ENCODE data around the gene ACCS.

DNA sequence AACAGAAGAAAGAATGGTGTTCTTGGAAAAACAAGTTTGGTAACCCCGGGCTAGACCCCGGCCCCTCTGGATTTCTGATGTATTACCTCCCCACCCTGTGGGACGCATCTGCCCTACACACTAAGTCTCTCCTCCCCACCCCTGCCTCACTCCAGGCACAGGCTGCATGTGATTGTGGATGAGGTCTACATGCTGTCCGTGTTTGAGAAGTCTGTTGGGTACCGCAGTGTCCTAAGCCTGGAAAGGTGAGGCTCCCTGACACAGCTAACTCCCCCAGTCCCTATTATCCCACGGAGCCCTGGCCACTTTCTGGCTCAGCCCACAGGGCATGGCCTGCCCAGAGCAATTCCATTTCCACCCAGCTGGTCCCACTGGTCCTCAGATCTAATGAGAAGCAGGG, 13.3 kb downstream of the ACCS start:
- TF ChIP-seq CTCF (IDR thresholded peaks at IDR 0.05) (no peak), EP300 (IDR thresholded peaks at IDR 0.05) (no peak), POLR2AphosphoS5 (IDR thresholded peaks at IDR 0.05) (no peak)

All from suprapubic skin (tissue), 4 donors.